ENCODE measurements around the gene MYEF2. TPM values are rescaled to one million over a fixed set of nuclear protein-coding genes. Genes with fewer than 3 reads are reported as not detected.

MYEF2 gene
- total RNA-seq, 1 experiment from 2014 or later = 27.6 TPM

GRCh38 chr15:48191574-48192225 lies 13.6 kb upstream of the MYEF2 start, which contains the start of gene CTXN2:
TSS of gene CTXN2 (plus strand) at chr15:48191665. CDS start at chr15:48201301, 9,636 bp downstream.
- BruUV-seq (replicated peaks) = no TSS peak
- DNase-seq (ENCODE audit: unreplicated experiment) = no peak
- H3K27ac Mint-ChIP-seq (ENCODE audit: low read depth, unreplicated experiment) = no peak within 1 kb of the TSS
- H3K36me3 Mint-ChIP-seq (ENCODE audit: insufficient read depth, unreplicated experiment) = no peaks in the 10 kb centered on the region
- ChIA-PET POLR2A (no interaction called here), CTCF (no interaction called here)
- TF ChIP-seq, protein P1, sequence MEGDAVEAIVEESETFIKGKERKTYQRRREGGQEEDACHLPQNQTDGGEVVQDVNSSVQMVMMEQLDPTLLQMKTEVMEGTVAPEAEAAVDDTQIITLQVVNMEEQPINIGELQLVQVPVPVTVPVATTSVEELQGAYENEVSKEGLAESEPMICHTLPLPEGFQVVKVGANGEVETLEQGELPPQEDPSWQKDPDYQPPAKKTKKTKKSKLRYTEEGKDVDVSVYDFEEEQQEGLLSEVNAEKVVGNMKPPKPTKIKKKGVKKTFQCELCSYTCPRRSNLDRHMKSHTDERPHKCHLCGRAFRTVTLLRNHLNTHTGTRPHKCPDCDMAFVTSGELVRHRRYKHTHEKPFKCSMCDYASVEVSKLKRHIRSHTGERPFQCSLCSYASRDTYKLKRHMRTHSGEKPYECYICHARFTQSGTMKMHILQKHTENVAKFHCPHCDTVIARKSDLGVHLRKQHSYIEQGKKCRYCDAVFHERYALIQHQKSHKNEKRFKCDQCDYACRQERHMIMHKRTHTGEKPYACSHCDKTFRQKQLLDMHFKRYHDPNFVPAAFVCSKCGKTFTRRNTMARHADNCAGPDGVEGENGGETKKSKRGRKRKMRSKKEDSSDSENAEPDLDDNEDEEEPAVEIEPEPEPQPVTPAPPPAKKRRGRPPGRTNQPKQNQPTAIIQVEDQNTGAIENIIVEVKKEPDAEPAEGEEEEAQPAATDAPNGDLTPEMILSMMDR (IDR thresholded peaks at IDR 0.05; ENCODE audit: unreplicated experiment) = no peak
- H3K4me1 Mint-ChIP-seq (ENCODE audit: insufficient read depth, unreplicated experiment) = no peaks in the 10 kb centered on the region
- H3K27me3 Mint-ChIP-seq (ENCODE audit: insufficient read depth, unreplicated experiment) = peaks cover 28% of the 10 kb centered on the region
- intact Hi-C loops (cut with micrococcal nuclease) = no loop called here
- H3K4me3 Mint-ChIP-seq (ENCODE audit: unreplicated experiment) = no peak within 1 kb of the TSS
- no peaks in the 10 kb centered on the region for H3K9me3 Mint-ChIP-seq (ENCODE audit: unreplicated experiment)

GRCh38 chr15:48190932-48191573 lies 13.0 kb upstream of the MYEF2 start:
- TF ChIP-seq, protein P1 (IDR thresholded peaks at IDR 0.05; ENCODE audit: unreplicated experiment) = no peak
- Mint-ChIP-seq H3K4me1 (ENCODE audit: insufficient read depth, unreplicated experiment) (no peaks in the 10 kb centered on the region), H3K27me3 (ENCODE audit: insufficient read depth, unreplicated experiment) (peaks cover 22% of the 10 kb centered on the region), H3K36me3 (ENCODE audit: insufficient read depth, unreplicated experiment) (no peaks in the 10 kb centered on the region), H3K27ac (ENCODE audit: low read depth, unreplicated experiment) (no peak overlapping the region), H3K4me3 (ENCODE audit: unreplicated experiment) (no peak overlapping the region), H3K9me3 (ENCODE audit: unreplicated experiment) (no peaks in the 10 kb centered on the region)
- DNase-seq (ENCODE audit: unreplicated experiment) = peak; percentile 73
- intact Hi-C loops (cut with micrococcal nuclease) = no loop called here
- no TSS peak for BruUV-seq (replicated peaks)
- ChIA-PET POLR2A (no interaction called here), CTCF (no interaction called here)

- Mint-ChIP-seq H3K36me3 (ENCODE audit: insufficient read depth, unreplicated experiment) (no peaks in the 10 kb centered on the region), H3K9me3 (ENCODE audit: unreplicated experiment) (no peaks in the 10 kb centered on the region), H3K27ac (ENCODE audit: low read depth, unreplicated experiment) (no peak overlapping the region), H3K4me1 (ENCODE audit: insufficient read depth, unreplicated experiment) (peaks cover 5% of the 10 kb centered on the region), H3K27me3 (ENCODE audit: insufficient read depth, unreplicated experiment) (peaks cover 17% of the 10 kb centered on the region), H3K4me3 (ENCODE audit: unreplicated experiment) (no peak overlapping the region)
- ChIA-PET CTCF (no interaction called here), POLR2A (no interaction called here)
- BruUV-seq (replicated peaks) = no TSS peak
- no peak for DNase-seq (ENCODE audit: unreplicated experiment)
- intact Hi-C loops (cut with micrococcal nuclease) = no loop called here
- TF ChIP-seq, protein P1 (IDR thresholded peaks at IDR 0.05; ENCODE audit: unreplicated experiment) = no peak
These were observed 8.2 kb upstream of the MYEF2 start for GRCh38 chr15:48186271-48186670.

DNA sequence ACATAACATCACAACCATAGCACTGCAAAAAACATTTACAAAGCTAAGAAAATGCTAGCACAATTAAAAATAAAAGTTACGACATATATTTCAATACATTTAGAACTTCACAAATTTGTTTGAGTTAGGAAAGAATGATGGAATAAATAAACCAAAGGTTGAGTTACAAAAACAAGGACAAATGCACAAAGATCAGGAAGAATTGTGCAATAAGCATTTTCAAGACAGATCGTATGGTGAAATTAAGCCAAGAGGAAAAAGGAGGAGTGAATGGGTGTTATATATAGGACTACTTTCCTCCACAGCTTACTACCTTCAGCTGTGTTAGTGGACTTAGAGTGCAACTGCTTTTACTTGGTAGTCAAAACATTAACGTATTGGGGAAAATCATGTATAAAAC lies 7.4 kb upstream of the MYEF2 start:
- Mint-ChIP-seq H3K4me3 (ENCODE audit: unreplicated experiment) (no peak overlapping the region), H3K36me3 (ENCODE audit: insufficient read depth, unreplicated experiment) (no peaks in the 10 kb centered on the region), H3K4me1 (ENCODE audit: insufficient read depth, unreplicated experiment) (peaks cover 5% of the 10 kb centered on the region), H3K27me3 (ENCODE audit: insufficient read depth, unreplicated experiment) (peaks cover 17% of the 10 kb centered on the region), H3K9me3 (ENCODE audit: unreplicated experiment) (no peaks in the 10 kb centered on the region), H3K27ac (ENCODE audit: low read depth, unreplicated experiment) (no peak overlapping the region)
- intact Hi-C loops (cut with micrococcal nuclease) = no loop called here
- DNase-seq (ENCODE audit: unreplicated experiment) = peak; percentile 5
- TF ChIP-seq, protein P1 (IDR thresholded peaks at IDR 0.05; ENCODE audit: unreplicated experiment) = no peak
- ChIA-PET CTCF (no interaction called here), POLR2A (no interaction called here)
- no TSS peak for BruUV-seq (replicated peaks)

Measured in MCF 10A (cell line).